Measurements from ENCODE around the gene CHCHD4. TPM values are rescaled to one million over a fixed set of nuclear protein-coding genes. Genes with fewer than 3 reads are reported as not detected.

CHCHD4 gene
- polyA plus RNA-seq, 1 donor, result 17.7 TPM

DNA sequence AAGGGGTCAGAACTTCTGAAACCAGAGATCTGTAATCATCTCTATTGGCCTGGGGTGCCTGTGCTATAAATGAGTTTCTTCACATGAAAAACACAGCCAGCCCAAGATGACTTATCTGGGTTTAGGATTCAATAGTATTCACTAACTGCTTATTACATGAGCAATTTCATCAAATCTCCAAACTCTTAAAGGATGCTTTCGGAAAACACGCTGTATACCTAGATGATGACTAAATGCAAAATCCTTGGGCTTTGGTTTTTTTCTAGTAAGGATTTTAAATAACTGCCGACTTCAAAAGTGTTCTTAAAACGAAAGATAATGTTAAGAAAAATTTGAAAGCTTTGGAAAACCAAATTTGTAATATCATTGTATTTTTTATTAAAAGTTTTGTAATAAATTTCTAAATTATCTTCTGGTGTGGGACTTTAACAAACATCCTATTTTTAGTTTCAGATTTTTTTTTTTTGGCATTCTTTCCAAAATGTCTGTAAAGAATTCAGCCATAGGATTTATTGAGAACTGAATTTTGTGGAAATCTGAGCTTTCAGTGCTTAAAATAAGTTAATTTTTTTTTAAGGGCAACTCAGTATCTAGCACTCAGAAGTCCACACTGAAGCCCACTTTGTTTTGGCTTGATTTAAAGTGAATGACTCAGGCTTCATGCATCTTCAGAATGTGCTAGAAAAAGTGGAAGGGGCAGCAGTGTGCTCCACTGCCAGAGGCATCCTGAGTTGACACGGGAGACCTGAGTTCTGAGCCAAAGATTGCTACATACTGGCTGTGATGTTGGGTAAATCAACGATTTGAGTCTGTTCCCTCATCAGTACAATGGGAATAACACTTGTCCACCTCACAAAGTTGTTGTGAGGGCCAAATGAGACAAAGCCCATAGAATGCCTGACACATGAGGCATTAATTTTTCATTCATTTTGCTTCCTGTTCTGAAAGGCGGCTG lies 18.9 kb upstream of the CHCHD4 start:
- Histone ChIP-seq H3K4me1 (ENCODE audit: control insufficient read depth, insufficient read depth, low read length) (peaks cover 30% of the 10 kb centered on the region), H3K27me3 (ENCODE audit: control insufficient read depth, insufficient read depth, low read length) (no peaks in the 10 kb centered on the region), H3K27ac (ENCODE audit: low read length) (peak overlapping the region; percentile 87), H3K4me3 (ENCODE audit: low read length) (no peak overlapping the region), H3K9me3 (ENCODE audit: control insufficient read depth, low read depth, low read length) (no peaks in the 10 kb centered on the region), H3K36me3 (ENCODE audit: control insufficient read depth, insufficient read depth, low read length) (peaks cover 81% of the 10 kb centered on the region)
- 89% methylated on average over 3 of the region's 7 CpGs for WGBS (ENCODE audit: insufficient coverage, low lambda C conversion rate)
- peak in 1 of 2 donors; percentile 33 for DNase-seq

DNA sequence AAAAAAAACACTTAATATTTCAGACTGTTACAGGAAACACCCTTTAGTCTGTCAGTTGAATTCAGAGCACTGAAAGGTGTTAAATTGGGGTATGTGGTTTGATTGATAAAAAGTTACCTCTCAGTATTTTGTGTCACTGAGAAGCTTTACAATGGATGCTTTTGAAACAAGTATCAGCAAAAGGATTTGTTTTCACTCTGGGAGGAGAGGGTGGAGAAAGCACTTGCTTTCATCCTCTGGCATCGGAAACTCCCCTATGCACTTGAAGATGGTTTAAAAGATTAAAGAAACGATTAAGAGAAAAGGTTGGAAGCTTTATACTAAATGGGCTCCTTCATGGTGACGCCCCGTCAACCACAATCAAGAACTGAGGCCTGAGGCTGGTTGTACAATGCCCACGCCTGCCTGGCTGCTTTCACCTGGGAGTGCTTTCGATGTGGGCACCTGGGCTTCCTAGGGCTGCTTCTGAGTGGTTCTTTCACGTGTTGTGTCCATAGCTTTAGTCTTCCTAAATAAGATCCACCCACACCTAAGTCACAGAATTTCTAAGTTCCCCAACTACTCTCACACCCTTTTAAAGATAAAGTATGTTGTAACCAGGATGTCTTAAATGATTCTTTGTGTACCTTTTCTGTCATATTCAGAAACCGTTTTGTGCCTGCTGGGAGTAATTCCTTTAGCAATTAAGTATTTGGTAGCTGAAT lies 18.0 kb upstream of the CHCHD4 start:
- Histone ChIP-seq H3K27ac (ENCODE audit: low read length) (no peak overlapping the region), H3K4me1 (ENCODE audit: control insufficient read depth, insufficient read depth, low read length) (peaks cover 30% of the 10 kb centered on the region), H3K36me3 (ENCODE audit: control insufficient read depth, insufficient read depth, low read length) (peaks cover 81% of the 10 kb centered on the region), H3K4me3 (ENCODE audit: low read length) (no peak overlapping the region), H3K9me3 (ENCODE audit: control insufficient read depth, low read depth, low read length) (no peaks in the 10 kb centered on the region), H3K27me3 (ENCODE audit: control insufficient read depth, insufficient read depth, low read length) (no peaks in the 10 kb centered on the region)
- no CpG with 5 or more reads among the region's 8 CpGs for WGBS (ENCODE audit: insufficient coverage, low lambda C conversion rate)
- DNase-seq, result no peak

DNA sequence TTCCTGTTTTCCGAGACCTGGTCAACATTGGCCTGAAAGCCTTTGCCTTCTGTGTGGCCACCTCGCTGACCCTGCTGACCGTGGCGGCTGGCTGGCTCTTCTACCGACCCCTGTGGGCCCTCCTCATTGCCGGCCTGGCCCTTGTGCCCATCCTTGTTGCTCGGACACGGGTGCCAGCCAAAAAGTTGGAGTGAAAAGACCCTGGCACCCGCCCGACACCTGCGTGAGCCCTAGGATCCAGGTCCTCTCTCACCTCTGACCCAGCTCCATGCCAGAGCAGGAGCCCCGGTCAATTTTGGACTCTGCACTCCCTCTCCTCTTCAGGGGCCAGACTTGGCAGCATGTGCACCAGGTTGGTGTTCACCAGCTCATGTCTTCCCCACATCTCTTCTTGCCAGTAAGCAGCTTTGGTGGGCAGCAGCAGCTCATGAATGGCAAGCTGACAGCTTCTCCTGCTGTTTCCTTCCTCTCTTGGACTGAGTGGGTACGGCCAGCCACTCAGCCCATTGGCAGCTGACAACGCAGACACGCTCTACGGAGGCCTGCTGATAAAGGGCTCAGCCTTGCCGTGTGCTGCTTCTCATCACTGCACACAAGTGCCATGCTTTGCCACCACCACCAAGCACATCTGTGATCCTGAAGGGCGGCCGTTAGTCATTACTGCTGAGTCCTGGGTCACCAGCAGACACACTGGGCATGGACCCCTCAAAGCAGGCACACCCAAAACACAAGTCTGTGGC lies 17.1 kb upstream of the CHCHD4 start:
- Histone ChIP-seq H3K4me3 (ENCODE audit: low read length) (no peak overlapping the region), H3K36me3 (ENCODE audit: control insufficient read depth, insufficient read depth, low read length) (peaks cover 78% of the 10 kb centered on the region), H3K27ac (ENCODE audit: low read length) (no peak overlapping the region), H3K9me3 (ENCODE audit: control insufficient read depth, low read depth, low read length) (no peaks in the 10 kb centered on the region), H3K27me3 (ENCODE audit: control insufficient read depth, insufficient read depth, low read length) (no peaks in the 10 kb centered on the region), H3K4me1 (ENCODE audit: control insufficient read depth, insufficient read depth, low read length) (peaks cover 21% of the 10 kb centered on the region)
- no peak for DNase-seq
- no CpG with 5 or more reads among the region's 19 CpGs for WGBS (ENCODE audit: insufficient coverage, low lambda C conversion rate)

DNA sequence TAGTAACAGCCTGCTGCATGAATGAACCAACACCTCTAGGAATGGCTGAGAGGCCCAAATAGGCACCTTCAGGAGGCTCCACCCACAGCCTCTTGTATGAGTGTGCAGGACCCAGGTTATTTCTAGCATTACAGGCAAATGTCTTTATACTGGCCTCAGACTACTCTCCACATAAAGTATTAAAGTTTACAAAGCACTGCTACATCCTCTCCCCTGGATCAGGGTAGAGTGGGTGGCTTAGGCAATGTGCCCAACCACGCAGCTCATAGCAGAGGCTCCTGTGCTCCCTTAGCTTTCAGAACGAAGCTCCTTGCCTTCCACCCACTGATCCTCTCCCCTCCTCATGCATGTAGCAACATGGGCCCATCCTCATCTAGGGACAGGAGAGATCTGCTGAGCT lies 16.5 kb upstream of the CHCHD4 start:
- Histone ChIP-seq H3K4me3 (ENCODE audit: low read length) (no peak overlapping the region), H3K36me3 (ENCODE audit: control insufficient read depth, insufficient read depth, low read length) (peaks cover 75% of the 10 kb centered on the region), H3K9me3 (ENCODE audit: control insufficient read depth, low read depth, low read length) (no peaks in the 10 kb centered on the region), H3K4me1 (ENCODE audit: control insufficient read depth, insufficient read depth, low read length) (peaks cover 20% of the 10 kb centered on the region), H3K27me3 (ENCODE audit: control insufficient read depth, insufficient read depth, low read length) (no peaks in the 10 kb centered on the region), H3K27ac (ENCODE audit: low read length) (no peak overlapping the region)
- DNase-seq, result no peak
- WGBS (ENCODE audit: insufficient coverage, low lambda C conversion rate), result no CpG with 5 or more reads among the region's 2 CpGs

DNA sequence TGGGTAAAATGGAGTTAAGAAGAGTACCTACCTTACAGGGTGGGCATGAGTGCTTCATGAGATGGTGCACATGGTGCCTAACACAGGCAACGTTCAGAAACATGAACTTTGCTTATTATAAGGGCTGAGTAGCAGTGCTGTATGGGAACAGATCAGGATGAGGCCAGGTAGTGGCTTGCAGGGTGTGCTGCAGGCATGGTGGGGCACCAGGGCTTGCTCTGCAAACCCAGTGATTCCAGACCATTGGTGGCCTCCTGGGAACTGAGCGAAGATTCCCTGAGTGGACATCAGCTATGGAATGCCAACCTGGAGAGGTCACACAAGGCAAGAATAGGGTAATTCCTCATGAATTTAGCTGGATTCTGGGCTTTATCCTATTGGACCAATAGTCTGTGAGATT lies 16.0 kb upstream of the CHCHD4 start:
- H3K36me3 ChIP-seq (ENCODE audit: control insufficient read depth, insufficient read depth, low read length), result peaks cover 75% of the 10 kb centered on the region
- no peak overlapping the region for H3K27ac ChIP-seq (ENCODE audit: low read length)
- no CpG with 5 or more reads among the region's 2 CpGs for WGBS (ENCODE audit: insufficient coverage, low lambda C conversion rate)

DNA sequence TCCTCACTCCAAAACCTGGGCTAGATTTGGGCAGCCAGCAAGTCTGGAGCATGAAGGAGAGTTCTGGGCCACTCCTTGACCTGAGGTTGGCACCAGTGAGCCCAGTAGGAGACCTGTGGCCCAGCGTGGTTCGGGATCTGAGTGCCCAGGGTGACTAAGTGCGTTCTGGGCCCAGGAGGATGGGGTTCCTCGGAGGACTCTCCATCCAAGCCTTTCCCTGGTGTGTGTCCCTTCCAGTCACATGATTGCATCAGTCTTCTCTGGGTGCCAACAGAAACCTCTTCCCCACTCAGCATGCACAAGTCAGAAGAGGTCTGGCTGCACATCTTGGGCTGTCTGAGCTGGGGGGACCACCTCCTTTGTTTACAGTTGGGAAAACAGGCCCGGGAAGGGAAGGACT lies 15.1 kb upstream of the CHCHD4 start:
- H3K4me3 ChIP-seq (ENCODE audit: low read length), result no peak overlapping the region
- H3K9me3 ChIP-seq (ENCODE audit: control insufficient read depth, low read depth, low read length), result no peaks in the 10 kb centered on the region
- peaks cover 10% of the 10 kb centered on the region for H3K4me1 ChIP-seq (ENCODE audit: control insufficient read depth, insufficient read depth, low read length)
- no peak overlapping the region for H3K27ac ChIP-seq (ENCODE audit: low read length)
- no peaks in the 10 kb centered on the region for H3K27me3 ChIP-seq (ENCODE audit: control insufficient read depth, insufficient read depth, low read length)
- peaks cover 79% of the 10 kb centered on the region for H3K36me3 ChIP-seq (ENCODE audit: control insufficient read depth, insufficient read depth, low read length)
- WGBS (ENCODE audit: insufficient coverage, low lambda C conversion rate), result no CpG with 5 or more reads among the region's 5 CpGs
- no peak for DNase-seq

More for the DNA sequence above, 16.0 kb upstream of the CHCHD4 start:
- no peak for DNase-seq
- H3K4me1 ChIP-seq (ENCODE audit: control insufficient read depth, insufficient read depth, low read length), result peaks cover 19% of the 10 kb centered on the region
- no peaks in the 10 kb centered on the region for H3K9me3 ChIP-seq (ENCODE audit: control insufficient read depth, low read depth, low read length)
- no peak overlapping the region for H3K4me3 ChIP-seq (ENCODE audit: low read length)
- H3K27me3 ChIP-seq (ENCODE audit: control insufficient read depth, insufficient read depth, low read length), result no peaks in the 10 kb centered on the region

DNA sequence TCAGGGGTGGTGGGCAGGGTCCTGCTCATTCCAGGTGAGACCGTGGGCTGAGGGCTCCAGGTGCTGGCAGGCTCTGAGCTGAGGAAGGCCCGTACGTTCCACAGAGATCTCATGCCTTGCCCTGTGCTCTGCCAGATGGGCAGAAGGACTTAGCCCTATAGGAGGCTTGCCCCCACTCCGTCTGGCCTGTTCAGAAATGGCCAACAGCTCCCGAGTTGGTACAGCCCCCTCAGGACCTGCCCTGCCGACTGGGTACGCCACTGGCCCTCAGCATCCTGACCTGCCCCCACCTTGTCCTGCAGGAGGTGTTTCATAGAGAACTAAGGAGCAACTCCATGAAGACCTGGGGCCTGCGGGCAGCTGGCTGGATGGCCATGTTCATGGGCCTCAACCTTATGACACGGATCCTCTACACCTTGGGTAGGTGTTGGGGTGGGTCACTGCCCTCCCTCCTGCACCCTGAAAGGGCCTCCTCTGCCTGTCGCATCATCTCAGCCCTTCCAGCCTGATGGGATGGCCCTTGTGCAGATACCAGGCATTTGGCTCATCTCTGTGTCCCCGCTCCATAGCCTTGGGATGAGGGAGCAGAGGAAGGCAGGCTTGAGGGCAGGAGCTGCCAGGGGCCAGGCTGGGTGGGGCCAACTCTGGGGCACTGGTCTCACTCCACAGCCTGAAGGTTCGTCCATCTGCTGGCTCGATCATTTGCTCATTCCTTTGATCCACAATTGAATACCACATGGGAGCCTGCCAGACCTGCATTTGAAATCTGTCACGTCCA lies 14.4 kb upstream of the CHCHD4 start:
- Histone ChIP-seq H3K27me3 (ENCODE audit: control insufficient read depth, insufficient read depth, low read length) (no peaks in the 10 kb centered on the region), H3K36me3 (ENCODE audit: control insufficient read depth, insufficient read depth, low read length) (peaks cover 86% of the 10 kb centered on the region), H3K9me3 (ENCODE audit: control insufficient read depth, low read depth, low read length) (no peaks in the 10 kb centered on the region), H3K27ac (ENCODE audit: low read length) (no peak overlapping the region), H3K4me3 (ENCODE audit: low read length) (no peak overlapping the region), H3K4me1 (ENCODE audit: control insufficient read depth, insufficient read depth, low read length) (peaks cover 5% of the 10 kb centered on the region)
- no CpG with 5 or more reads among the region's 14 CpGs for WGBS (ENCODE audit: insufficient coverage, low lambda C conversion rate)
- DNase-seq, result no peak

DNA sequence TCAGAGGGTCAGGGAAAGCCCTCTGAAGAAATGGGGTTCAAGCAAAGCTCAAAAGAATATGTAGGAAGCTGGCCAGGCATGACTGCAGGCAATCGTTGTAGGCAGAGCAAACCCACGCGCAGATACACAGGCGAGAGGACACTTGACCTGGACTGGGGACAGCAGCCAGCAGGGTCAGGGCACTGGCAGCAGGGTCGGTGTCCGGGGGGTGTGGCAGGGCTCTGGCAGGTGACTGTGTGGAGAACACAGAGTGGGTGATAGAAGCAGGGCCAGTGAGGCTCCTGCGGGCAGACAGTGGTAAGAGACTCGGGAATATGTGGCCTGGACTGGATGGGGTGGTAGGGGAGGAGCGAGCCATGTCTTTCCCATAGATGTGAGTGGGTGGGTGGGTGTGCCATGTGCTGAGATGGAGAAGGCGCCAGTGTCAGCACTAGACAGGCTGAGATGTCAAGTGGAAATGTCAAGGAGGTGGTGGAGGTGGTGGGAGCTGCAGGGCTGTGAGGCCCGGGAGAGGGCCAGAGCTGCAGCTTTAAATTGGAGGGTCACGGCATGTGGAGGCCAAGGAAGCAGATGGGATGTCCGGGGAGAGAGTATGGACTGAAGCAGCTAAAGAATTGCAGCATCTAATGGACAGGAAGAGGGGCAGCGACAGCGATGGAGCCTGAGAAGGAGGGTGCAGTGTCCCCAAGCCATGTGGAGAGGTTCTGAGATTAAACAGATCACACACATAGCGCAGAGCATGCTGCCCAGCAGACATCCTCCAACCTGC lies 13.6 kb upstream of the CHCHD4 start:
- WGBS (ENCODE audit: insufficient coverage, low lambda C conversion rate), result no CpG with 5 or more reads among the region's 16 CpGs
- no peak for DNase-seq
- Histone ChIP-seq H3K27me3 (ENCODE audit: control insufficient read depth, insufficient read depth, low read length) (no peaks in the 10 kb centered on the region), H3K27ac (ENCODE audit: low read length) (no peak overlapping the region), H3K9me3 (ENCODE audit: control insufficient read depth, low read depth, low read length) (no peaks in the 10 kb centered on the region), H3K36me3 (ENCODE audit: control insufficient read depth, insufficient read depth, low read length) (peaks cover 91% of the 10 kb centered on the region), H3K4me1 (ENCODE audit: control insufficient read depth, insufficient read depth, low read length) (peaks cover 5% of the 10 kb centered on the region), H3K4me3 (ENCODE audit: low read length) (no peak overlapping the region)

DNA sequence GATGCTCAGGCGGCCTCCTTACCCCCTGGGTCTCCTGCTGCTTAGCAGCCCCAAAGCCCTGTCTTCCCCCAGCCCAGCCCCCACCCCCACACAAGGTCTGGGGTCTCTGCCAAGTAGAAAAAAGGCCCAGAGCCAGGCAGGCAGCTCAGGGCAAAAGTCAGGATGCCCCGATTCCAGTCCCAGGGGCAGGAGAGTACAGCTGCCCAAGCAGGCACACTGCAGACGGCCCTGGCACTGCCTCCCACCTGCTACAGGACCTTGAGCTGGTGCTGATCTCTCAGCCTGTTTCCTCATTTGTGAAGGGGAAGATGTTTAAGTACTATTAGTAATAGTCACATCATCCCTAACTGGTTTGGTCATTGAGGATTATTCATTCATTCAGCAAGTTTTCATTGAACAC lies 12.8 kb upstream of the CHCHD4 start:
- no peaks in the 10 kb centered on the region for H3K27me3 ChIP-seq (ENCODE audit: control insufficient read depth, insufficient read depth, low read length)
- H3K36me3 ChIP-seq (ENCODE audit: control insufficient read depth, insufficient read depth, low read length), result peaks cover 89% of the 10 kb centered on the region
- peaks cover 13% of the 10 kb centered on the region for H3K4me1 ChIP-seq (ENCODE audit: control insufficient read depth, insufficient read depth, low read length)
- no peak overlapping the region for H3K27ac ChIP-seq (ENCODE audit: low read length)
- DNase-seq, result no peak
- WGBS (ENCODE audit: insufficient coverage, low lambda C conversion rate), result no CpG with 5 or more reads among the region's 3 CpGs
- no peak overlapping the region for H3K4me3 ChIP-seq (ENCODE audit: low read length)
- no peaks in the 10 kb centered on the region for H3K9me3 ChIP-seq (ENCODE audit: control insufficient read depth, low read depth, low read length)

All from large intestine (tissue), 3 donors.